ENCODE measurements around the gene PPP6R1. TPM values are rescaled to one million over a fixed set of nuclear protein-coding genes. Genes with fewer than 3 reads are reported as not detected.
A peak's percentile ranks its signal among the peaks of the same experiment; 100 is the strongest.

Gene PPP6R1
- total and polyA plus RNA-seq, 2 of the 13 experiments (the other 11 are each of a cell fraction or from before 2014, with no cell fraction given) = 25.8 to 54.0 TPM

- peaks cover 4 to 11% of the 10 kb centered on the region in 2 experiments; a peak in 3 of 5 replicates for H3K36me3 ChIP-seq (replicated peaks in 1 of 2; ENCODE audit: control insufficient read depth in 1 of 2, insufficient read depth in 2 of 2, low read length in 2 of 2)
- ChIA-PET POLR2A (interaction anchor here (1.5 kb wide), 1 partner anchor 13 kb away, joined by 5 read pairs; the partner anchor contains the start of gene PTPRH), CTCF (ENCODE audit: low intra/inter-chr PET ratio, low total read pairs) (no interaction called here)
- no peaks in the 10 kb centered on the region for H4K20me1 ChIP-seq (ENCODE audit: insufficient read depth, low read length)
- H3K27me3 ChIP-seq (ENCODE audit: control insufficient read depth in 1 of 2, insufficient read depth in 2 of 2, low read length in 2 of 2) = no peaks in the 10 kb centered on the region
- ATAC-seq = peak; percentile 23
- WGBS (ENCODE audit: low lambda C conversion rate) = 92% methylated on average over 4 of the region's 17 CpGs
- BruUV-seq (replicated peaks) = no TSS peak
- intact Hi-C loops (cut with micrococcal nuclease; ENCODE audit: unreplicated experiment) (no loop called here), in situ Hi-C loops (cut with HindIII; ENCODE audit: extremely low pct_ligation_motif_present, low pct_unique_long_range_greater_than_20kb) (loop anchor here (5.0 kb wide), 1 partner anchor 34 kb away; the partner anchor contains the start of gene PPP6R1)
- no peak for FAIRE-seq
- DNase-seq (ENCODE audit: low spot score) = no peak
- H3K4me2 ChIP-seq (ENCODE audit: low read depth, low read length) = no peak overlapping the region
- H3K79me2 ChIP-seq (ENCODE audit: insufficient read depth, low read length) = peaks cover 4% of the 10 kb centered on the region
- no peak overlapping the region for H3K4me3 ChIP-seq (replicated peaks in 1 of 3; ENCODE audit: insufficient read depth in 1 of 3, low read depth in 2 of 3, low read length in 3 of 3)
- H3K4me1 ChIP-seq (ENCODE audit: insufficient read depth, low read length) = peaks cover 37% of the 10 kb centered on the region
- no peak overlapping the region for H3K27ac ChIP-seq (ENCODE audit: extremely low read length, insufficient read depth, low read length)
- no peak overlapping the region for H2AFZ ChIP-seq (ENCODE audit: low read length)
- TF ChIP-seq PAF1 (CRISPR knock-in tag; IDR thresholded peaks at IDR 0.05) (0 out of 2 replicates have a peak, but pooled peaks have one; percentile 62), MATR3 (CRISPR knock-in tag; IDR thresholded peaks at IDR 0.05) (no peak), SRF (IDR thresholded peaks at IDR 0.05; ENCODE audit: low read depth, low read length) (no peak), RBAK (CRISPR knock-in tag; IDR thresholded peaks at IDR 0.05) (no peak), CCAR2 (optimal IDR thresholded peaks at IDR 0.05; ENCODE audit: low read depth, low read length) (no peak), POLR2G (IDR thresholded peaks at IDR 0.05; ENCODE audit: low read depth, low read length) (0 out of 2 replicates have a peak, but pooled peaks have one; percentile 12)
- H3K9me3 ChIP-seq (ENCODE audit: low read length) = no peaks in the 10 kb centered on the region
- H3K9ac ChIP-seq (ENCODE audit: insufficient read depth, low read depth, low read length) = no peak overlapping the region
Observed at GRCh38 chr19:55223291-55224037, 35.4 kb downstream of the PPP6R1 start.

GRCh38 chr19:55220525-55220924 lies 38.3 kb downstream of the PPP6R1 start:
- DNase-seq (ENCODE audit: low spot score) = no peak
- Histone ChIP-seq H4K20me1 (ENCODE audit: insufficient read depth, low read length) (no peaks in the 10 kb centered on the region), H3K4me3 (replicated peaks in 1 of 3; ENCODE audit: insufficient read depth in 1 of 3, low read depth in 2 of 3, low read length in 3 of 3) (no peak overlapping the region), H3K27me3 (ENCODE audit: control insufficient read depth in 1 of 2, insufficient read depth in 2 of 2, low read length in 2 of 2) (no peaks in the 10 kb centered on the region), H3K9ac (ENCODE audit: insufficient read depth, low read depth, low read length) (no peak overlapping the region), H3K27ac (ENCODE audit: extremely low read length, insufficient read depth, low read length) (no peak overlapping the region), H2AFZ (ENCODE audit: low read length) (no peak overlapping the region), H3K79me2 (ENCODE audit: insufficient read depth, low read length) (no peaks in the 10 kb centered on the region), H3K36me3 (replicated peaks in 1 of 2; ENCODE audit: control insufficient read depth in 1 of 2, insufficient read depth in 2 of 2, low read length in 2 of 2) (peaks cover 0 to 1% of the 10 kb centered on the region in 2 experiments; a peak in 1 of 5 replicates), H3K9me3 (ENCODE audit: low read length) (no peaks in the 10 kb centered on the region), H3K4me1 (ENCODE audit: insufficient read depth, low read length) (peaks cover 24% of the 10 kb centered on the region), H3K4me2 (ENCODE audit: low read depth, low read length) (no peak overlapping the region)
- FAIRE-seq = no peak
- in situ Hi-C loops (cut with HindIII; ENCODE audit: extremely low pct_ligation_motif_present, low pct_unique_long_range_greater_than_20kb) (loop anchor here (5.0 kb wide), 1 partner anchor 37 kb away; the partner anchor contains the start of gene PPP6R1), intact Hi-C loops (cut with micrococcal nuclease; ENCODE audit: unreplicated experiment) (no loop called here)
- TF ChIP-seq EHMT2 (IDR thresholded peaks at IDR 0.05; ENCODE audit: borderline replicate concordance, low read depth, low read length) = peak; percentile 40; the same call in 1 of the 2 replicates
- no peak for TF ChIP-seq NBN (conservative IDR thresholded peaks at IDR 0.05)
- TF ChIP-seq TOE1 (CRISPR knock-in tag; IDR thresholded peaks at IDR 0.05) = no peak
- TF ChIP-seq REST (IDR thresholded peaks at IDR 0.05; ENCODE audit: borderline replicate concordance in 1 of 2, low read depth in 1 of 2, low read length in 2 of 2) = peak; percentile 66 to 93
- no peak for TF ChIP-seq ZSCAN22 (CRISPR knock-in tag; IDR thresholded peaks at IDR 0.05)
- no peak for TF ChIP-seq ZNF331 (CRISPR knock-in tag; IDR thresholded peaks at IDR 0.05)
- TF ChIP-seq MIER2 (CRISPR knock-in tag; IDR thresholded peaks at IDR 0.05) = peak; percentile 92
- no peak for TF ChIP-seq HOXA9 (CRISPR knock-in tag; IDR thresholded peaks at IDR 0.05; ENCODE audit: borderline replicate concordance)
- no peak for ATAC-seq
- 89% methylated on average over 8 of the region's 9 CpGs for WGBS (ENCODE audit: low lambda C conversion rate)
- ChIA-PET POLR2A (interaction anchor here (0.8 to 1.2 kb wide), 2 partner anchors 11 to 187 kb away, joined by 3 read pairs; partner anchors contain the start of genes PTPRH and UBE2S), CTCF (ENCODE audit: low intra/inter-chr PET ratio, low total read pairs) (no interaction called here)
- no TSS peak for BruUV-seq (replicated peaks)
